NCI-H2171 (cell line): ENCODE data around the gene IDH3B.
A peak's percentile ranks its signal among the peaks of the same experiment; 100 is the strongest.

ENCODE experiments used
- DNase-seq: peaks from one replicate; lab custom pipeline; 2025; lab: John Stamatoyannopoulos, UW

IDH3B gene

DNA sequence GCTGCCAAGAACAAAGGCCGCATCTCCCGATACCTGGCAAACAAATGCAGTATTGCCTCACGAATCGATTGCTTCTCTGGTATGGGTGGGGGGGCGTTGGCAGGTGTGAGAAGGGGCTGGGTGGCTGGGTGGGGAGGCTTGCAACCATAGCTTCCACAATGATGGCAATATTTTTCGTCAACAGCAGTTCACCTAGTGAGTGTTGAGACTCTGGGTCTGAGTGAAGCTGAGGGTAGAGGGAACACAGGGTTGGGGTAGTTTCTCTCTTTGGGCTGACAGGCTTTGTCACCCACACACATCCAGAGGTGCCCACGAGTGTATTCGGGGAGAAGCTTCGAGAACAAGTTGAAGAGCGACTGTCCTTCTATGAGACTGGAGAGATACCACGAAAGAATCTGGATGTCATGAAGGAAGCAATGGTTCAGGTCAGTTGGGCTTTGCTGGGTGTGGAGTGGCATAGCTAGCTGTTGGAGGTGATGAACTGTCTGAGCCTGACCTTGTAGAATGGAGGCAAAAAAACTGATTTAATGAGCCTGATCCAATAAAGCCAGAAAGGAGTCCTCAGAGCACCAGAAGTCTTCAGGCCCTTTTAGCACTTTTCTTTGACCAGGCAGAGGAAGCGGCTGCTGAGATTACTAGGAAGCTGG, 7.4 kb downstream of the IDH3B start:
- DNase-seq, result no peak

DNA sequence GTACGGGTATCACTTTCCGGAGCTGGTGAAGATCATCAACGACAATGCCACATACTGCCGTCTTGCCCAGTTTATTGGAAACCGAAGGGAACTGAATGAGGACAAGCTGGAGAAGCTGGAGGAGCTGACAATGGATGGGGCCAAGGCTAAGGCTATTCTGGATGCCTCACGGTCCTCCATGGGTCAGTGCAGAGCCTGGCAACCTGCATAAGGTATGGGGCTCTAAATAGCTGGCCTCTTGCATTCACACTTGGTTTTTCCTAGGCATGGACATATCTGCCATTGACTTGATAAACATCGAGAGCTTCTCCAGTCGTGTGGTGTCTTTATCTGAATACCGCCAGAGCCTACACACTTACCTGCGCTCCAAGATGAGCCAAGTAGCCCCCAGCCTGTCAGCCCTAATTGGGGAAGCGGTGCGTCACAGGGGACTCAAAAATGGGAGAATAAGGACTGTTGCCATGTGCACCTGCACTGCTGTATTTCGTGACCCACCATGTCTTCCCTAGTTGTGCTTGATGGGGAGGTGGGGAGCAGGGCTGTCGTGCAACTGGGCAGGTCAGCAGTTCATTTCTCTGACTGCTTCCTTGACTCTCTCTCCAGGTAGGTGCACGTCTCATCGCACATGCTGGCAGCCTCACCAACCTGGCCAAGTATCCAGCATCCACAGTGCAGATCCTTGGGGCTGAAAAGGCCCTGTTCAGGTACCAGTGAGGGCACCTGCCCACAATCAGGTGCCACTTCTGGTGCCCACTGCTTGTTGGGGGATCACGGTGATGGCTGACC, 8.5 kb downstream of the IDH3B start:
- no peak for DNase-seq

DNA sequence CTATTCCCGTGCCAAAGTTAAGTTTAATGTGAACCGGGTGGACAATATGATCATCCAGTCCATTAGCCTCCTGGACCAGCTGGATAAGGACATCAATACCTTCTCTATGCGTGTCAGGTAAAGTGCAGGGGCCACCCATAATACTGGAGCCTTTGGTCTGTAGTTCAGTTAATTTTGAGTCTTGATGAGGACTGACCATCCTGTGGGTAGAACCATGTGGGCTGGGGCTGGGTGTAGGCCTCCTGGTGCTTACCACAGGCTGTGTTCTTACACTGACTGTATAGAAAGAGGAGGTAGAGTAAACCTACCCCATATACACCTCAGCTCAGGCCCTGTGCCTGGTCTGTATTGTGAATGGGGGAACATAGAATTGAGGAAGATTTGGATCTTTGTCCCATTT, 9.2 kb downstream of the IDH3B start:
- no peak for DNase-seq

DNA sequence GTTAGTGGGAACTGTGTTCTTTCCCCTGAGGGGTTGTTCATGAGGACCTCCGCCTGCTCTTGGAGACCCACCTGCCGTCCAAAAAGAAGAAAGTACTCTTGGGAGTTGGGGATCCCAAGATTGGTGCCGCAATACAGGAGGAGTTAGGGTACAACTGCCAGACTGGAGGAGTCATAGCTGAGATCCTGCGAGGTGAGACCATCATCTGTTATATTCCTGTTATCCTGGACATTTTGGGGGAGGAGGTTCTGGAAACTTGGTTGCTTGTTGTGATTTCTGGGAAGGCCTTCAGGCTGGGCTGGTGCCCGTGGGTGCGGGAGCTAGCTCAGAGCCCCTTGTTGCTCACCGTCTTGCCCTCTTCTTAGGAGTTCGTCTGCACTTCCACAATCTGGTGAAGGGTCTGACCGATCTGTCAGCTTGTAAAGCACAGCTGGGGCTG, 9.6 kb downstream of the IDH3B start:
- no peak for DNase-seq

DNA sequence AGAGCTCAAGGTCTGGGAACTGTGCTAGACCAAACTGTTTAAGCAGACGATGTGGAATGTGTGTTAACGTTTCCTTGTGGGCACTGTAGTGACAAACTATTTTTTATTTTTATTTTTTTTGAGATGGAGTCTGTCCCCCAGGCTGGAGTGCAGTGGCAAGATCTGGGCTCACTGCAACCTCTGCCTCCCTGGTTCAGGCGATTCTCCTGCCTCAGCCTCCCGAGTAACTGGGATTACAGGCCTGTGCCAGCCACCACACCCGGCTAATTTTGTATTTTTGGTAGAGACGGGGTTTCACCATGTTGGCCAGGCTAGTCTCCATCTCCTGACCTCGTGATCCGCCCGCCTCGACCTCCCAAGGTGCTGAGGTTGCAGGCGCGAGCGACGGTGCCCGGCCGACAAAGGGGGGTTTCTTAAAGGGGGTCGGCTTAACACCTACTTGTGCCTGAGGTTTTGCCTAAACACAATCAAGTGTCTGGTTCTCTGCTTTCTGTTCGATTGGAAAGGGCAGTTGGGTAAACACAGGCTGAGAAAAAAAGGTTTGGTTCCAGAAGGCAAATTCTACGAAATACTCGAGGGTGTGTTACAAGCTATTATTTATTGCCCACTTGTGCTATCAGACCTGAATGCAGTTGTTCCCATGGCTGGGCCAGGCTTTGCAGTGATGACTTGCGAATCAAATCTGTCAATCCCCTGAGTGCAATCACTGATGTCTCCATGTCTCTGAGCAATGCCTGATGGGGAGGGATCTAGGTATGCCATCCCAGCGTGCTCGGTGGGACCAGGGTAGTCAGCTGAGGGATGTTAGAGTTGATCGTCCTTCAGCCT, 10.2 kb downstream of the IDH3B start:
- DNase-seq, result no peak

DNA sequence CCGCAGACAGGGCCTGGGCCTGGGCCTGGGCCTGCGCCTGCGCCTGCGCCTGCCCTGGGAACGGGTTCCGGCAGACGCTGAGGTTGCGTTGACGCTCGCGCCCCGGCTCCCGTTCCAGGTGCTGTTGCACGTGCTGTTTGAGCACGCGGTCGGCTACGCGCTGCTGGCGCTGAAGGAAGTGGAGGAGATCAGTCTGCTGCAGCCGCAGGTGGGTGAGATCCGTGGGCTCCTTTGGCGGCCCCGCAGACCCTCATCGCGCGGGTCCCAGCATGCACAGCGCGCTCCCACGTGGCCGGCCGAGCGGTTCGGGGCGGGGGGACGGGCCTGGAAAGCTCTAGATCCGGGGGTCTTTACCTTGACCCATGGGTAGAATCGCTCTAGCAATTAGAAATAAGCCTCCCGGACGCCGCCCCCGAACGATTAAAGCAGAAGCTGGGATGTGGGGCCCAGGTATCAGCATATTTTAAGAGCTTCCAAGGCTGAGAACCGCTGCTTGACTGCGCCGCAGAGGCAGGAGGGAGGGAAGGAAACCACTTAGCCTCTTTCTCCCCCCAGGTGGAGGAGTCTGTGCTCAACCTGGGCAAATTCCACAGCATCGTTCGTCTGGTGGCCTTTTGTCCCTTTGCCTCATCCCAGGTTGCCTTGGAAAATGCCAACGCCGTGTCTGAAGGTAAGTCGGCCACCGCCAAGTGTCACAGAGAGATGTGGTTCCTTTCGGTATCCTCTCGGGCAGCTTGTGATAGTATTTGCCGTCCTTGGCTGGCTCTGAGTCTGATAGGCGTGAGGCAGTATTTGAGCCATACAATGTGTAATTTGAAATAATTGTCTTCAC, 11.1 kb downstream of the IDH3B start:
- DNase-seq, result peak; percentile 48

DNA sequence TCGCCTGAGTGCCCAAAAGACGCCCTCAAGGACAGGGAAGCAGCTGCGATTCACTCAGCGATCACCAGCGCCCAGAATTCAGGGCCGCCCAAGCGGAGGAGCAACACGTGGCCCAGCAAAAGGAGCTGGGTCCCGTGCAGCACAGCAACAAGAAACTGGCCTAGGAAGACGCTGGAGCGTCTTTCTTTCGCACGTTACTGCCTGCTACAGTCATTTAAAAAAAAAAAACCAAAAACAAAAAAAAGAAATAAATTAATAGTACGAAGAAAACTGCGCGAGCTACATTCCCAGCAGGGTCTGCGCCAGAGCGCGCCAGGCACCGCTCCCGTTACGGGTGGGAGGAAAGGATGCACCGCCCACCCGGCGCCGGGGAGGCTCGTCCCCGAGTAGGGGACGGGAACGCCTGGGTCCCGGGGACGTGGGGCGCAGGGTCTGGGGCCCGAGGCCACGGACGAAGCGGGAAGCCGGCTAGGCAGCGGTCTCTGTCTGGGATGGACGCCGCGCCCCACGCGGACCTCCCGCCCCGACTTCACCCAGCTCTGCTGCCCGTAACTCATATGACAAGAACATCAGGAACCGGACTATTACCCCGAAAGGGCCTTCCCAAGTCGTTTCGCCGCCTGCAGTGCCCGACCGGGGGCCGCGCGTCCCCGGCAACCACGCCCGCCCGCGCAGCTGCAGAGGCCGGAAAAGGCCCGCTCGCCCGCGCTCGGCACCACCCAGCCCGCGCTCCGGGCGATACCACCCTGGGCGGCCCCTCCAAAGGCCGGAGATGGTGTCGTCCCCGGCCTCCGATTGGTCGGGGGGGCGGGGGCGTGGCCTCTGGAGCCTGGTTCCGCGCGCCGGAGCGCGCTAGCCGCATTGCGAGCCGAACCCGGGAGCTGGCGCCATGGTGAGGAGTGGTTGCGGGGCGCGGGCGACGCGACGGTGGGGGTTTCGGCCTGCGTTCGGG, 12.0 kb downstream of the IDH3B start, which contains the start of gene NOP56:
TSS of gene NOP56 (plus strand) at position 861 of the 952 bp plus-strand sequence. CDS start at position 890, 29 bp downstream.
- DNase-seq, result peak; percentile 95

DNA sequence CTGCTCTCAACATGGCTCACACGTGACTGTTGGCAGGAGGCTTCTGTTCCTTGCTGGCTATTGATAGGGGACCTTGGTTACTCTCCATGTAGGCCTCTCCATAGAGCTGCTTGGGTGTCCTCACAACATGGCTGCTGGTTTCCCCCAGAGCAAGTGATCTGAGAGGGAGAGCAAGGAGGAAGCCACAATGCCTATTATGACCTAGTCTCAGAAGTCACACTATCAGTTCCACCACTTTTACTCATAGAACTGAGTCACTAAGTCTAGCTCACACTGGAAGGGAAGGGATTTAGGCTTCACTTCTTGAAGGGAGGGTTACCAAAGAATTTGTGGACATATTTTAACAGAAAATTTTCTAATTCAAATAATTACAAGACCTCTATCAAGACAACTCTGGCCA, 20.3 kb downstream of the IDH3B start:
- no peak for DNase-seq

DNA sequence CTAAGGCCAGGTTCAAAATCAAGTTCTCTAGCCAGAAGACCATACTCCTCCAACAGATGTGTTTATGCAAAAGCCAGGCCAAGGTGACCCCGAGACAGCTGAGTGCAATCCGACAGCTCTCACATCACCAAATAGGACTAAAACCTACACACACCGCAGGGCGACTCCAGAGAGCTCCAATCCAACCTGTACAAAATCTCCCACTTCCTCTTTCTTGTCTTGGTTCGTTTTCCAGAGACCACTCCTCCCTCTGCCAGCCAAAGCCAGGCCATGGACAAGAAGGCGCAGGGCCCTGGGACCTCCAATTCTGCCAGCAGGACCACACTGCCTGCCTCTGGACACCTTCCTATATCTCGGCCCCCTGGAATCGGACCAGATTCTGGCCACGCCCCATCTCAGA, 23.1 kb downstream of the IDH3B start:
- no peak for DNase-seq

DNA sequence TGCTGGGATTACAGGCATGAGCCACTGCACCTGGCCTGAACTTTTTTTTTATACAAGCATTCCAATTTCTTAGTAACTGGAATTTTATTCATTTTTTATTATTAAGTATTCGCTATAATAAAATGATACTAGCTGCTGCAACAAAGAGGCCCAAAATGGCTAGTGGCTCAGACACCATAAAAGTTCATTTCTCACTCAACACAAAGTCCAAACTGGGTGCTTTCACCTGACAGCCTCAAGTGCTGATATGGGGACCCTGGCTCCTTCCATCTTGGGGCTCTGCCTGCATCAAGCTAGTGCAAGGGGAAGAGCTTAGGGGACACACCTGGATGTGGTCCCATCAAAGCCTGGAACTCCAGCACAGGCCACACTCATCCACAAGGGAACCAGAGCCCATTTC, 23.8 kb downstream of the IDH3B start:
- no peak for DNase-seq

DNA sequence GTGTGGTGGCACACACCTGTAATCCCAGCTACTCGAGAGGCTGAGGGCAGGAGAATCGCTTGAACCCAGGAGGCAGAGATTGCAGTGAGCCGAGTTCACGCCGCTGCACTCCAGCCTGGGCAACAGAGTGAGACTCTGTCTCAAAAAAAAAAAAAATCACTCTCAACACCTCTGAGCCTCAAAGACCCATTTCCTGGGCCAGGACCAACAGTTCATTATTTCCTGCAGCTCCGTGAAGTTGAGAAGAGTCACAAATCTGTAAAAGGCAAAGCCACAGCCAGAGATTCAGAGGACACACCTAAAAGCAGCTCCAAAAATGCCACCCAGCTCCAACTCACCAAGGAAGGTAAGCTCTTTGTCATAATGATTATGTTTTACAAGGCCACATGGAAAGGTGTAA, 26.8 kb downstream of the IDH3B start:
- no peak for DNase-seq

DNA sequence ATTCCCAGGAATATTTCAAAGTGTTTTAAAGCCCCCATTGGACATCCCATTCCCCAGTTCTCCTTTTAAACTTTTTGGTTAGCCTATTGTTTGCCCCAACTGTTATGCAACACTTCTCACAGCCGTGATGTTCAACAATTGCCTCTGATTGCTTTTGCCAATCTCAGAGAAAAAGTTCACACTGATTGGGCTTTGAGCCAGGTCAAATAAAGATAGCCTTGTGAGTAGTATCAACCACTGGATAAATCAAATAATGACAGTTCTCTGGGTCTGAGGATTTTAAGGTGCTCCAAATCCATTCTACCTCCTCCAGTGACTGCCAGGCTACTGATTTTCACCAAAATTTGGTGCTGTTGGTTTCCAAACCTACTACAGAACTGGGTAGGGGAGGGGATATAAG, 30.6 kb downstream of the IDH3B start:
- no peak for DNase-seq

DNA sequence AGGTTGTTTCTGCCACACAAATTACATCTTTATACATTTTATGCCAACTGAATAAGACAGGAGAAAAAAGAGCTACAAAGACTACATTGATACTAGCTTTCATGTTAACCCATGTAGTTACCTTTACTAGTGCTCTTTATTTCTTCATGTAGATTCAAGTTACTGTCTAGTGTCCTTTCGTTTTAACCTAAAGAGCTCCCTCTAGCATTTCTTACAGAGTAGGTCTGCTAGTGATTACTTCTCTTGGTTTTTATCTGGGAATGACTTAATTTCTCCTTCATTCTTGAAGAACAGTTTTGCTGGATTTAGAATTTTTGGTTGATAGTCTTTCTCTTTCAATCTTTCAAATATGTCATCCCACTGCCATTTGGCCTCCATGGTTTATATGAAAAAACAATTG, 32.8 kb downstream of the IDH3B start:
- DNase-seq, result peak; percentile 7

DNA sequence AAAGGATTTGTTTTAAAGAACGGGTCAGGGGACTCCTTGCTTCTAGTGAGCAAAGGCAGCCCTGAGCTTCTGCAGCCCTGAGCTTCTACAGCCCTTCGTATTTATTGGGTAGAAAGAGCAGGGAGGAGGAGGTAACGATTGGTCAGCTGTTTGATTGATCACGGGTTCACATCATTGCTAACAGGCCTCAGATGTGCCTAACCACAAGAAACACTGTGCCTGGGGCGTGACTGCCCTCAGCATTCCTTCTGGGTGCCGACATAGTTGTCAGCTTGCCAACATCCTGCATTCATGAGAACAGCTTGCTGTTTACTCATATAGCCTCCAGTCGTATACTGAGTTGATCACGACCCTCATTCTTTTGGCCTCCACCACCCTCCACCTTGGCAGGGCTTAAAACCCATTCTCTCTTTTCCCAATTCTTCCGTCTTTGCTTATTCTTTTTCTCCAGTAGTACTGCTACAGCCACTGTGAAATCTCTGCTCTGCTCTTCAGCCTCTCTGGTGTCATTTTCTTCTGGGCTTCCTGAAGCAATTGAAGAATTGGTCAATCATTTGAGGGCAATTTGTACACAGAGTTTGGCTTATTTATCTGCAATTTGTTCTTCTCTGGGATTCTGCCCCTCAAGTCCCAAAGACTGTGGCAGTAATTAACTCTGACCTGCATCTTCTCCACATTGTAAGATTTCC, 37.0 kb downstream of the IDH3B start:
- DNase-seq, result no peak

DNA sequence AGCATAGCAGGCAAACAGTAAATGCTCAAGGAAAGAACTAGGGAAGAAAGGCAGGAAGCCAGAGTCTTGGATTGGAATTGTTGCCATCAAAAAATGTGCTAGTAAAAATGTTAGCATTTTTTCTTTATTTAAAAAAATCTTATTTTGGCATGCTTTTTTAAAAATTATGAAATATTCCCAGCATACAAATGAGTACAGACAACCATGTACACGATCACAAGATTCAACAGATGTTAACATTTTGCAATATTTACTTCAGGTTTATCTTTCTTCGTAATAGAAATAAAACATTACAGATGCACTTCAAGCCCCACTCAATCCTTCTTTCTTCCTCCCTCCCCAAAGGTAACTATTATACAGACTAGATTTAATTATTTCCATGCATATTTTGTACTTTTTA, 39.0 kb downstream of the IDH3B start:
- no peak for DNase-seq

DNA sequence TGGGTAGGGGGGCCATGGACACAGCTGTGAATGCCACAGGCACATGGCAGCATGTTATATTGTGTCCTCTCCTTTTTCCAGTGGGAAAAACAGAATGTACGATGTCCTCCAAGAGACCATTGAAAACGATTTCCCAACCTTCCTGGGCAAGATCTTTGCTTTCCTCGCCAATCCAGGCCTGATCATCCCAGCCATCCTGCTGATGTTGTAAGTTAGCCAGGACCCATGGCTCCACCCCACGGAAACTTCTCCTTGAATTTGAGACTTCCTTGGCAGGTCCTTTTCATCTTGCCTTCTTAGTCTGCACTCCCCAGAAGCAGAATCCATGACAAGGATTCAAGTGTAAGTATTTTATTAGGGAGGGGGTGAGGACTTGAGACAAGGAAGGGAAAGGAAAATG, 39.8 kb downstream of the IDH3B start:
- DNase-seq, result no peak

DNA sequence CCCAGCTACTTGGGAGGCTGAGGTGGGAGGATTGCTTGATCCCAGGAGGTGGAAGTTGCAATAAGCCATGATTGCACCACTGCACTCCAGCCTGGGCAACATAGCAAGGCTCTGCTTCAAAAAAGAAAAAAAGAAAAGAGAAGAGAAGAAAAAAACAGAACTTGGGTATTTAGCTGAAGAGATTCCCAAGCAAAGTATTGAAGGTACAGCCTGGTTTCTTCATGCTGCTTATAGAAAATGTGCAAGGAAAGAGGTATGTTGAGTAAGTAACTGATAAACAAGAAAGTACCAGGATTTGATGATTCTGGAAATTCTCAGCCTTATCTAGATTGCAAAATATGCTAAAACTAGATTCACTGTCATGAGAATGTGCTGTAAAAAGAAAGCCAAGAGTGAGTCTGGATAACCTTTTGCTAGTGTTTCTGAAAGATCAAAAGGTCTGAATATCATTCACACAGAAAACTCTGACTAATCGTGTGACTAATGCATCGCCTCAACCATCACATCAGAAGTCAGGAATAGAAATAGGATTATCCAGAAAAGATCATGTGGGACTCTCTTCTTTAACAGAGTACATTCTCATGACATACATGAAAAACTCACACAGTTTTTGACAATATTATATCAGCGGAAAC, 43.9 kb downstream of the IDH3B start:
- DNase-seq, result no peak

DNA sequence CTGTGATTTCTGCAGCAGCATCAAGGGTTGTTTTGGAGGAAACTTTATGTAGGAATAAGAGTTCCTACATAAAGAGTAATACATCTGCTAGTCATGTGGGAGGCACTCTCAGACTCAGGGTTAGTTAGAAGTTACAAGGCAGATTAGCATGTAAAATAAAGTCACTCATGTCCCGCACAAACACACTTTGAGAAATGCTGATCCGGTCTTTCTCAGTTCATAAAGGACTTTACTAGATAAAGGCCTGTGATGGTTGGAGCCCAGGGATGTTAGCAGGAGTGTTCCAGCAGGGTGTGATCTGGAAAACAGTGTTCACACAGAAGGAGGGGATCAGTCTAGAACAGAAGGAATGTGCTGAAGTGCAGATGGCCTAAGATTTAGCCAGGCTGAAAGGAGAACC, 44.7 kb downstream of the IDH3B start:
- no peak for DNase-seq

DNA sequence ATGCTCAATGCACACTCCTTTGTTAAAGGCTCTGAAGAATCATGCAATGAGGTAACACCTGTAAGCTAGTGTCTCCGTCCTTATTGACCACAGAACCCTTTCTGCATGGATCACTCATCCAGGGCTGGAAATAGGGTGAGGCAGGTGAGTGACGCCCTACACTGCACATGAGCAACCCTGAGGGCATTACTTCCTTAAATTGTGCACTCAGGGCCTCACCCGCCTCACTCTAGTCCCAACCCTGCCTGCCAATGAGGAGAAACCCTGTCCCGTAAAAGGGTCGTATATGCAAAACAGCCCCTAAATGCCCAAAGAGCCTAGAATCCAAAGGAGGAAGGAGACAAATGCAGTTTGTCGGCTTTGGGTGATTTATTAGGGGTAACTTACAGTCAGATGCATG, 45.2 kb downstream of the IDH3B start:
- no peak for DNase-seq
